Measurements from ENCODE around the gene THSD7B.

THSD7B gene

GRCh38 chr2:137161250-137161649 lies 395.9 kb downstream of the THSD7B start:
- TF ChIP-seq CTCF (conservative IDR thresholded peaks at IDR 0.05) = no peak
- H3K27ac ChIP-seq = no peak overlapping the region

- no peak overlapping the region for H3K27ac ChIP-seq
- no peak for TF ChIP-seq CTCF (conservative IDR thresholded peaks at IDR 0.05)
Observed at GRCh38 chr2:137165968-137166367, 400.6 kb downstream of the THSD7B start.

- H3K27ac ChIP-seq = no peak overlapping the region
- TF ChIP-seq CTCF (conservative IDR thresholded peaks at IDR 0.05) = no peak
Observed at GRCh38 chr2:137167651-137168050, 402.3 kb downstream of the THSD7B start.

GRCh38 chr2:137168552-137168951 lies 403.2 kb downstream of the THSD7B start:
- no peak for TF ChIP-seq CTCF (conservative IDR thresholded peaks at IDR 0.05)
- H3K27ac ChIP-seq = no peak overlapping the region

- TF ChIP-seq CTCF (conservative IDR thresholded peaks at IDR 0.05) = no peak
- no peak overlapping the region for H3K27ac ChIP-seq
Observed at GRCh38 chr2:137172162-137172561, 406.8 kb downstream of the THSD7B start.

GRCh38 chr2:137173463-137173862 lies 408.1 kb downstream of the THSD7B start:
- no peak overlapping the region for H3K27ac ChIP-seq
- TF ChIP-seq CTCF (conservative IDR thresholded peaks at IDR 0.05) = no peak

- TF ChIP-seq CTCF (conservative IDR thresholded peaks at IDR 0.05) = no peak
- H3K27ac ChIP-seq = no peak overlapping the region
Observed at GRCh38 chr2:137175246-137175645, 409.9 kb downstream of the THSD7B start.

- TF ChIP-seq CTCF (conservative IDR thresholded peaks at IDR 0.05) = no peak
- no peak overlapping the region for H3K27ac ChIP-seq
Observed at GRCh38 chr2:137178951-137179377, 413.6 kb downstream of the THSD7B start.
